ENCODE results near the gene FBXO9. TPM values are rescaled to one million over a fixed set of nuclear protein-coding genes. Genes with fewer than 3 reads are reported as not detected.

Gene FBXO9
- total and polyA plus RNA-seq, 2 of the 8 experiments (the other 6 are each of a cell fraction or from before 2014, with no cell fraction given), result 41.3 to 50.9 TPM

DNA sequence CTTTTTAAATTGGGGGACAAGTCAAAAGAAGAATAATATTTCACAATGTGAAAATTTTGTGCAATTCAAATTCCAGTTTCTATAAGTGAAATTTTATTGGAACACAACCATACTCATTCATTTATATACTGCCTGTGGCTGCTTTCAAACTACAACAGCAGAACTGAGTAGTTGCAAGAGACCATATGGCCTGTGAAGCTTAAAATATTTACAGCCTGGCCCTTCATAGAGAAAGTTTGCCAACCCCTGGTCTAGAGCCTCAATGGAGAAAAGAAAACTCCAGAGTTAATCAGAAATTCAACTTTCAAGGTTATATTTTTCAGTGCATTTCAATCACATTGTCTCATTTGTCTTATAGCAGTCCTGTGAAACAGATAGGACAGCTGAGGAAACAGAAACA, 26.6 kb upstream of the FBXO9 start:
- Histone ChIP-seq H3K36me3 (ENCODE audit: control insufficient read depth in 2 of 4, insufficient read depth in 4 of 4, low read length in 3 of 4) (peaks cover 0 to 15% (median 5%) of the 10 kb centered on the region in 4 experiments; a peak in 5 of 8 replicates), H3K23me2 (ENCODE audit: low read depth, low read length) (no peaks in the 10 kb centered on the region), H3K23ac (ENCODE audit: insufficient read length) (no peak overlapping the region), H2BK120ac (replicated peaks; ENCODE audit: low read depth, low read length) (no peak overlapping the region), H3K9me3 (ENCODE audit: insufficient read depth in 2 of 2, low read depth in 1 of 2, low read length in 1 of 2) (no peaks in the 10 kb centered on the region), H3K14ac (ENCODE audit: insufficient read length) (no peak overlapping the region), H2BK20ac (ENCODE audit: low read length) (no peak overlapping the region), H3K4me2 (ENCODE audit: insufficient read depth in 1 of 2, low read depth in 2 of 2, low read length in 2 of 2) (no peak overlapping the region), H3K4me1 (replicated peaks in 1 of 4; ENCODE audit: control insufficient read depth in 3 of 4, insufficient read depth in 4 of 4, low read length in 3 of 4) (no peaks in the 10 kb centered on the region; a peak in 1 of 7 replicates), H3K79me1 (ENCODE audit: low read depth, low read length) (no peaks in the 10 kb centered on the region), H4K91ac (replicated peaks; ENCODE audit: insufficient read length, low read length) (no peak overlapping the region), H3K79me2 (ENCODE audit: control insufficient read depth in 1 of 2, insufficient read depth in 2 of 2, low read length in 2 of 2) (no peaks in the 10 kb centered on the region), H4K5ac (ENCODE audit: insufficient read length, low read depth, low read length) (no peak overlapping the region), H2BK12ac (ENCODE audit: low read depth, low read length) (no peak overlapping the region), H3K27ac (ENCODE audit: low read depth, low read length) (no peak overlapping the region), H3K4me3 (ENCODE audit: extremely low read depth in 1 of 4, insufficient read depth in 2 of 4, low read depth in 3 of 4, low read length in 4 of 4) (no peak overlapping the region), H3K4ac (replicated peaks; ENCODE audit: insufficient read length, low read depth, low read length) (no peak overlapping the region), H3K27me3 (replicated peaks in 1 of 4; ENCODE audit: control insufficient read depth in 3 of 4, extremely low read depth in 1 of 4, insufficient read depth in 3 of 4, low read length in 3 of 4) (no peaks in the 10 kb centered on the region), H3K56ac (replicated peaks; ENCODE audit: insufficient read length, low read depth, low read length) (no peak overlapping the region), H2BK5ac (ENCODE audit: low read depth, low read length) (no peak overlapping the region), H2AFZ (ENCODE audit: low read length) (no peak overlapping the region), H2AK5ac (ENCODE audit: low read depth, low read length) (no peak overlapping the region), H3K18ac (ENCODE audit: extremely low read depth, low read length) (no peak overlapping the region), H4K20me1 (replicated peaks in 1 of 2; ENCODE audit: control insufficient read depth in 1 of 2, insufficient read depth in 2 of 2, low read length in 2 of 2) (no peaks in the 10 kb centered on the region), H4K8ac (ENCODE audit: extremely low read depth, insufficient read depth, low read length) (no peak overlapping the region), H3K9ac (replicated peaks in 1 of 4; ENCODE audit: extremely low read depth in 1 of 4, low read depth in 3 of 4, low read length in 3 of 4) (no peak overlapping the region), H2BK15ac (ENCODE audit: low read length) (no peak overlapping the region)
- ChIA-PET POLR2A (ENCODE audit: partially characterized antibody) (no interaction called here), CTCF (ENCODE audit: partially characterized antibody) (interaction anchor here (0.5 kb wide), 1 partner anchor 346 kb away, joined by 3 read pairs; no protein-coding TSS in a partner anchor)
- DNase-seq (ENCODE audit: low read depth in 1 of 2, low spot score in 2 of 2) (no peak), FAIRE-seq (no peak)
- TF ChIP-seq CHD1 (IDR thresholded peaks at IDR 0.05; ENCODE audit: low read depth, low read length), result no peak
- TF ChIP-seq RAD21 (IDR thresholded peaks at IDR 0.05 in 1 of 2, conservative IDR thresholded peaks at IDR 0.05 in 1 of 2; ENCODE audit: low read depth in 2 of 2, low read length in 2 of 2), result no peak
- no peak for TF ChIP-seq SIRT6 (IDR thresholded peaks at IDR 0.05; ENCODE audit: low read length)
- no peak for TF ChIP-seq SIX5 (IDR thresholded peaks at IDR 0.05; ENCODE audit: low read depth, low read length)
- no peak for TF ChIP-seq KDM4A (IDR thresholded peaks at IDR 0.05; ENCODE audit: low read depth, low read length, severe bottlenecking)
- no peak for TF ChIP-seq TAF7 (optimal IDR thresholded peaks at IDR 0.05; ENCODE audit: borderline replicate concordance, low read depth, low read length)
- no peak for TF ChIP-seq BCL11A (IDR thresholded peaks at IDR 0.05; ENCODE audit: low read depth in 2 of 2, low read length in 2 of 2)
